ENCODE measurements around the gene ZNF195.
"Not testable (repeated sequence)": the region's sequence is repeated elsewhere in the genome, so short reads cannot be mapped to it uniquely, and the experiment has no call there.

The ZNF195 gene

GRCh38 chr11:3402181-3402860 lies 23.4 kb upstream of the ZNF195 start:
- not testable (repeated sequence) for DNase-seq

GRCh38 chr11:3401052-3401451 lies 22.1 kb upstream of the ZNF195 start:
- not testable (repeated sequence) for DNase-seq

- not testable (repeated sequence) for DNase-seq
Measured at GRCh38 chr11:3398509-3398908, 19.6 kb upstream of the ZNF195 start.

GRCh38 chr11:3398106-3398505 lies 19.2 kb upstream of the ZNF195 start:
- not testable (repeated sequence) for DNase-seq

GRCh38 chr11:3397210-3397609 lies 18.3 kb upstream of the ZNF195 start:
- not testable (repeated sequence) for DNase-seq

GRCh38 chr11:3395468-3395867 lies 16.5 kb upstream of the ZNF195 start:
- DNase-seq: not testable (repeated sequence)

GRCh38 chr11:3394956-3395355 lies 16.0 kb upstream of the ZNF195 start:
- not testable (repeated sequence) for DNase-seq

GRCh38 chr11:3393450-3393849 lies 14.5 kb upstream of the ZNF195 start:
- DNase-seq: not testable (repeated sequence)

- peak; percentile 9 for DNase-seq
Measured at GRCh38 chr11:3382613-3383285, 3.8 kb upstream of the ZNF195 start.

- no peak for DNase-seq
Measured at GRCh38 chr11:3381794-3382193, 2.8 kb upstream of the ZNF195 start.

- DNase-seq: no peak
Measured at GRCh38 chr11:3380706-3381545, 2.0 kb upstream of the ZNF195 start.

GRCh38 chr11:3375552-3375951 lies 3.4 kb downstream of the ZNF195 start:
- DNase-seq: no peak

GRCh38 chr11:3370311-3370870 lies 8.6 kb downstream of the ZNF195 start:
- DNase-seq: no peak

- no peak for DNase-seq
Measured at GRCh38 chr11:3369366-3369765, 9.6 kb downstream of the ZNF195 start.

- DNase-seq: no peak
Measured at GRCh38 chr11:3368199-3368598, 10.7 kb downstream of the ZNF195 start.

GRCh38 chr11:3367221-3367620 lies 11.7 kb downstream of the ZNF195 start:
- DNase-seq: no peak

GRCh38 chr11:3359092-3359824 lies 19.7 kb downstream of the ZNF195 start:
- no peak for DNase-seq

GRCh38 chr11:3357994-3358676 lies 20.8 kb downstream of the ZNF195 start:
- DNase-seq: no peak

- no peak for DNase-seq
Measured at GRCh38 chr11:3357302-3357701, 21.6 kb downstream of the ZNF195 start.

- DNase-seq: no peak
Measured at GRCh38 chr11:3356858-3357257, 22.1 kb downstream of the ZNF195 start.

- no peak for DNase-seq
Measured at GRCh38 chr11:3353066-3353465, 25.9 kb downstream of the ZNF195 start.

- no peak for DNase-seq
Measured at GRCh38 chr11:3347127-3347526, 31.8 kb downstream of the ZNF195 start.
